NCI-H748 (cell line): ENCODE data around the gene CDK5RAP1.

Experiments
- DNase-seq: peaks from one replicate; lab custom pipeline; 2025; ENCODE audit not compliant: unreplicated experiment; lab: John Stamatoyannopoulos, UW

The CDK5RAP1 gene

GRCh38 chr20:33423141-33423834 is 22.0 kb upstream of the CDK5RAP1 start:
- DNase-seq, result no peak

- DNase-seq, result no peak
Measured at GRCh38 chr20:33419140-33419974, 18.0 kb upstream of the CDK5RAP1 start.

- no peak for DNase-seq
Measured at GRCh38 chr20:33418033-33418432, 16.7 kb upstream of the CDK5RAP1 start.

- peak; percentile 63 for DNase-seq
Measured at GRCh38 chr20:33415948-33416347, 14.6 kb upstream of the CDK5RAP1 start.

GRCh38 chr20:33412484-33412838 is 11.1 kb upstream of the CDK5RAP1 start:
- DNase-seq, result no peak

- DNase-seq, result no peak
Measured at GRCh38 chr20:33411711-33412483, 10.6 kb upstream of the CDK5RAP1 start.

GRCh38 chr20:33411242-33411641 is 9.9 kb upstream of the CDK5RAP1 start:
- no peak for DNase-seq

- DNase-seq, result no peak
Measured at GRCh38 chr20:33410081-33410742, 8.9 kb upstream of the CDK5RAP1 start.

GRCh38 chr20:33408716-33409654 is 7.7 kb upstream of the CDK5RAP1 start:
- DNase-seq, result no peak

GRCh38 chr20:33408313-33408712 is 7.0 kb upstream of the CDK5RAP1 start:
- no peak for DNase-seq

- DNase-seq, result no peak
Measured at GRCh38 chr20:33407796-33408195, 6.5 kb upstream of the CDK5RAP1 start.

- no peak for DNase-seq
Measured at GRCh38 chr20:33407251-33407650, 5.9 kb upstream of the CDK5RAP1 start.

- no peak for DNase-seq
Measured at GRCh38 chr20:33404281-33404680, 3.0 kb upstream of the CDK5RAP1 start.

- DNase-seq, result no peak
Measured at GRCh38 chr20:33401921-33402369, 626 bp upstream of the CDK5RAP1 start.

- peak; percentile 39 for DNase-seq
Measured at GRCh38 chr20:33400812-33401183, 521 bp downstream of the CDK5RAP1 start.

GRCh38 chr20:33399924-33400323 is 1.4 kb downstream of the CDK5RAP1 start:
- DNase-seq, result no peak

- DNase-seq, result no peak
Measured at GRCh38 chr20:33394718-33395117, 6.6 kb downstream of the CDK5RAP1 start.

- no peak for DNase-seq
Measured at GRCh38 chr20:33393609-33394008, 7.7 kb downstream of the CDK5RAP1 start.

- no peak for DNase-seq
Measured at GRCh38 chr20:33391722-33392415, 9.4 kb downstream of the CDK5RAP1 start.
